HG03457 (cell line): ENCODE results near the gene CDX1.

Source experiments
- ATAC-seq: cut with Tn5 transposase; IDR thresholded peaks from one replicate; pipeline ENCODE4 v1.9.1; 2021; ENCODE audit warnings: moderate number of reproducible peaks; ENCODE audit not compliant: unreplicated experiment

CDX1 gene

GRCh38 chr5:150161242-150162141 lies 5.1 kb upstream of the CDX1 start:
- no peak for ATAC-seq

GRCh38 chr5:150162142-150162513 lies 4.5 kb upstream of the CDX1 start:
- ATAC-seq: no peak

- ATAC-seq: no peak
Measured at GRCh38 chr5:150163035-150163434, 3.5 kb upstream of the CDX1 start.

- no peak for ATAC-seq
Measured at GRCh38 chr5:150163547-150164059, 3.0 kb upstream of the CDX1 start.

GRCh38 chr5:150164211-150164980 lies 2.2 kb upstream of the CDX1 start:
- no peak for ATAC-seq

GRCh38 chr5:150166037-150166649 lies 435 bp upstream of the CDX1 start:
- no peak for ATAC-seq

- no peak for ATAC-seq
Measured at GRCh38 chr5:150167512-150167850, 903 bp downstream of the CDX1 start.

GRCh38 chr5:150167908-150168307 lies 1.3 kb downstream of the CDX1 start:
- no peak for ATAC-seq

- no peak for ATAC-seq
Measured at GRCh38 chr5:150168864-150169263, 2.3 kb downstream of the CDX1 start.

GRCh38 chr5:150172145-150172544 lies 5.6 kb downstream of the CDX1 start:
- no peak for ATAC-seq

- no peak for ATAC-seq
Measured at GRCh38 chr5:150172556-150172955, 6.0 kb downstream of the CDX1 start.

GRCh38 chr5:150173161-150173560 lies 6.6 kb downstream of the CDX1 start:
- ATAC-seq: no peak

- no peak for ATAC-seq
Measured at GRCh38 chr5:150174285-150174684, 7.7 kb downstream of the CDX1 start.

GRCh38 chr5:150175076-150175475 lies 8.5 kb downstream of the CDX1 start:
- no peak for ATAC-seq

- no peak for ATAC-seq
Measured at GRCh38 chr5:150175536-150175935, 9.0 kb downstream of the CDX1 start.

GRCh38 chr5:150176745-150177477 lies 10.3 kb downstream of the CDX1 start:
- no peak for ATAC-seq

GRCh38 chr5:150177721-150178120 lies 11.1 kb downstream of the CDX1 start:
- no peak for ATAC-seq

- ATAC-seq: no peak
Measured at GRCh38 chr5:150178262-150178661, 11.7 kb downstream of the CDX1 start.

- no peak for ATAC-seq
Measured at GRCh38 chr5:150179019-150179620, 12.5 kb downstream of the CDX1 start.

- no peak for ATAC-seq
Measured at GRCh38 chr5:150180241-150181026, 13.9 kb downstream of the CDX1 start.
